Stomach (tissue), 9 donors: ENCODE results near the gene RFX6. TPM values are rescaled to one million over a fixed set of nuclear protein-coding genes. Genes with fewer than 3 reads are reported as not detected.

Source experiments
- DNase-seq, 2 donors: peaks; one replicate each; pipeline versions ENCODE4 v3.0.0 to v3.0.0-alpha.2; 2013 to 2019
- H3K27ac ChIP-seq, 5 donors: fragments of 200-600 bp in 4 of 5; sonication (generic) in 4 of 5; one replicate each; pipeline ENCODE4 v1.5.1; 2013 to 2019; ENCODE audit warnings: mild to moderate bottlenecking in 1 of 5, moderate library complexity in 1 of 5
- H3K27me3 ChIP-seq, 3 donors: fragments of 200-600 bp; sonication (generic); one replicate each; pipeline ENCODE4 v1.5.1; 2017 to 2019; ENCODE audit warnings: mixed run types in 1 of 3
- H3K36me3 ChIP-seq, 4 donors: fragments of 200-600 bp; sonication (generic); 1 replicate in 3 of 4; 2 replicates in 1 of 4; pipeline ENCODE4 v1.5.1; 2016 to 2019
- H3K4me1 ChIP-seq, 4 donors: fragments of 200-600 bp; sonication (generic); one replicate each; pipeline ENCODE4 v1.5.1; 2016 to 2019
- H3K4me3 ChIP-seq, 4 donors: fragments of 200-600 bp; sonication (generic) in 3 of 4; one replicate each; pipeline ENCODE4 v1.5.1; 2016 to 2019; ENCODE audit warnings: mild to moderate bottlenecking in 1 of 4
- H3K9me3 ChIP-seq, 4 donors: fragments of 200-600 bp; sonication (generic); one replicate each; pipeline ENCODE4 v1.5.1; 2016 to 2019
- CTCF ChIP-seq, 7 experiments: fragments of 450-650 bp in 4 of 7; fragments of 200-600 bp in 3 of 7; sonication (generic) in 3 of 7; IDR thresholded peaks; one replicate each; pipeline ENCODE4 v1.5.1; 2016 to 2019; ENCODE audit warnings: antibody characterized with exemption in 7 of 7, control low read depth in 2 of 7, mild to moderate bottlenecking in 1 of 7
- EP300 ChIP-seq: sonication (generic); formaldehyde crosslinking; IDR thresholded peaks from one replicate; pipeline ENCODE4 v1.6.1; 2017; ENCODE audit warnings: antibody characterized with exemption
- POLR2A ChIP-seq, 4 donors: fragments of 450-650 bp; IDR thresholded peaks; one replicate each; pipeline ENCODE4 v1.6.1; 2016; ENCODE audit warnings: antibody characterized with exemption in 4 of 4, control low read depth in 2 of 4, mild to moderate bottlenecking in 1 of 4, moderate library complexity in 1 of 4
- POLR2AphosphoS5 ChIP-seq, 3 donors: sonication (generic); formaldehyde crosslinking; IDR thresholded peaks; one replicate each; pipeline ENCODE4 v1.6.1; 2016; ENCODE audit warnings: antibody characterized with exemption in 3 of 3
- WGBS, 5 donors: extraction: QIAGEN DNeasy Blood & Tissue Kit in 3 of 5; methylation state at CpG; one replicate each; pipeline versions ENCODE4 v1.1.5 to v1.1.7; 2013 to 2018; 5-methylcytosine and 5-hydroxymethylcytosine counted together
- intact Hi-C: fragments of 100-400 bp; cut with DNase I; formaldehyde crosslinking; loops from one replicate; pipeline ENCODE4 v1.15.1; 2023; ENCODE audit warnings: low total_unique reads
- polyA plus RNA-seq, 3 donors: library from polyadenylated mRNA; stranded (reverse); fragments of 200-250 nt; gene quantifications; one replicate each; pipeline ENCODE4 v1.2.3, GENCODE V29; 2013
- total RNA-seq, 5 donors: library from RNA; depleted of rRNA; stranded (reverse); fragments of >200 nt; gene quantifications; one replicate each; pipeline versions ENCODE4 v1.1.0 to v1.2.3, GENCODE V29; 2014 to 2016
- donor health status: healthy with polysubstance abuse.
- donor health status: Bipolar disorder and iron deficiency.
- donor health status: healthy.

RFX6 gene
- total and polyA plus RNA-seq, 8 donors, result 0.55 to 2.9 (median 1.7) TPM; not detected in 2

- no peaks in the 10 kb centered on the region for H3K4me1 ChIP-seq
- no peak for DNase-seq
- TF ChIP-seq POLR2AphosphoS5 (IDR thresholded peaks at IDR 0.05) (no peak), CTCF (IDR thresholded peaks at IDR 0.05) (no peak), POLR2A (IDR thresholded peaks at IDR 0.05) (no peak)
- no peaks in the 10 kb centered on the region for H3K36me3 ChIP-seq
- H3K9me3 ChIP-seq, result no peaks in the 10 kb centered on the region
- H3K27ac ChIP-seq, result no peak overlapping the region
- H3K27me3 ChIP-seq, result no peaks in the 10 kb centered on the region
- H3K4me3 ChIP-seq, result no peak overlapping the region
- intact Hi-C loops, result no loop called here
- WGBS, 5 donors, result 69 to 79% (median 74%) methylated on average over 5 of the region's 5 CpGs
Observed at GRCh38 chr6:116836606-116837342, 40.3 kb upstream of the RFX6 start.

GRCh38 chr6:116840091-116840490, 37.0 kb upstream of the RFX6 start:
- Histone ChIP-seq H3K4me1 (no peaks in the 10 kb centered on the region), H3K4me3 (no peak overlapping the region), H3K27ac (no peak overlapping the region), H3K36me3 (no peaks in the 10 kb centered on the region), H3K9me3 (no peaks in the 10 kb centered on the region), H3K27me3 (no peaks in the 10 kb centered on the region)
- intact Hi-C loops, result no loop called here
- 49 to 56% (median 53%) methylated on average over 2 of the region's 2 CpGs for WGBS, 5 donors
- TF ChIP-seq EP300 (no peak), POLR2AphosphoS5 (IDR thresholded peaks at IDR 0.05) (no peak), POLR2A (IDR thresholded peaks at IDR 0.05) (no peak), CTCF (IDR thresholded peaks at IDR 0.05) (no peak)
- DNase-seq, result no peak

- intact Hi-C loops, result no loop called here
- DNase-seq, result no peak
- TF ChIP-seq POLR2AphosphoS5 (IDR thresholded peaks at IDR 0.05), result no peak
- no peak for TF ChIP-seq CTCF (IDR thresholded peaks at IDR 0.05)
- no peak for TF ChIP-seq POLR2A (IDR thresholded peaks at IDR 0.05)
- TF ChIP-seq EP300, result no peak
- no peak overlapping the region for H3K27ac ChIP-seq
- H3K36me3 ChIP-seq, result no peaks in the 10 kb centered on the region
- H3K4me3 ChIP-seq, result no peak overlapping the region
- no peaks in the 10 kb centered on the region for H3K27me3 ChIP-seq
- H3K9me3 ChIP-seq, result no peaks in the 10 kb centered on the region
- H3K4me1 ChIP-seq, result no peaks in the 10 kb centered on the region
- 20 to 36% (median 31%) methylated on average over 1 of the region's 1 CpG for WGBS, 5 donors
Observed at GRCh38 chr6:116842459-116842858, 34.6 kb upstream of the RFX6 start.

- 2 to 17% (median 6%) methylated on average over 1 of the region's 1 CpG for WGBS, 5 donors
- H3K4me3 ChIP-seq, result no peak overlapping the region
- no peaks in the 10 kb centered on the region for H3K4me1 ChIP-seq
- H3K36me3 ChIP-seq, result no peaks in the 10 kb centered on the region
- H3K9me3 ChIP-seq, result no peaks in the 10 kb centered on the region
- DNase-seq, result peak in 1 of 2 donors; percentile 60
- TF ChIP-seq CTCF (IDR thresholded peaks at IDR 0.05), result peak in 1 of 7 experiments; percentile 18
- TF ChIP-seq EP300, result no peak
- H3K27me3 ChIP-seq, result no peaks in the 10 kb centered on the region
- no peak overlapping the region for H3K27ac ChIP-seq
- intact Hi-C loops, result no loop called here
Observed at GRCh38 chr6:116847227-116847626, 29.8 kb upstream of the RFX6 start.
